Suprapubic skin (tissue), 4 donors: Measurements from ENCODE around the gene C3orf20.

Source experiments
- POLR2A ChIP-seq, 2 donors: fragments of 450-650 bp; IDR thresholded peaks; one replicate each; pipeline ENCODE4 v1.6.1; 2017; ENCODE audit warnings: antibody characterized with exemption in 2 of 2, mild to moderate bottlenecking in 2 of 2, moderate library complexity in 2 of 2
- POLR2AphosphoS5 ChIP-seq, 3 donors: sonication (generic); formaldehyde crosslinking; IDR thresholded peaks; one replicate each; pipeline ENCODE4 v1.6.1; 2017; ENCODE audit warnings: antibody characterized with exemption in 3 of 3
- TF ChIP-seq, protein P1 (sequence below), 2 donors: fragments of 200-600 bp in 1 of 2; fragments of 450-650 bp in 1 of 2; sonication (generic) in 1 of 2; IDR thresholded peaks; one replicate each; pipeline ENCODE4 v1.5.1; 2016 to 2019; ENCODE audit warnings: antibody characterized with exemption in 2 of 2, mild to moderate bottlenecking in 1 of 2, moderate library complexity in 1 of 2

DNA sequence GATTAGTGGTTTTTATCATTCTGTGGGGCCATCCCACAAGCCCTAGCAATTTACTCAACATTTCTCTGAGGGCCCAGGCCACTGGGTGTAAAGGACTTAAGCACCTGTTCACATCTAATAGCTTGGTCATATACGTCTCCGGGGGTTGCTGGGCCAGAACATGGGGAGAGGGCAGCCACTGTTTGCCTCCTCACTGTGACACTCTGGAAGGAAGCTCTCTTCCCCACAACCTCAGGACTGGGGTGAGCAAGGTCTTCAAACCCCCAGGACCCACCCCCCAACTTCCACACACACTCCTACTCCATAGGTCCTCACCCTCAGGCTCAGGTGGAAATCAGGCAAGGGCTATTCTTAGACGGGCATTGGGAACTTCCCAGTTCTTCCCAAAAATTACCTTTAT lies 28.9 kb downstream of the C3orf20 start:
- TF ChIP-seq POLR2A (IDR thresholded peaks at IDR 0.05) (no peak), POLR2AphosphoS5 (IDR thresholded peaks at IDR 0.05) (no peak)
- TF ChIP-seq, protein P1, sequence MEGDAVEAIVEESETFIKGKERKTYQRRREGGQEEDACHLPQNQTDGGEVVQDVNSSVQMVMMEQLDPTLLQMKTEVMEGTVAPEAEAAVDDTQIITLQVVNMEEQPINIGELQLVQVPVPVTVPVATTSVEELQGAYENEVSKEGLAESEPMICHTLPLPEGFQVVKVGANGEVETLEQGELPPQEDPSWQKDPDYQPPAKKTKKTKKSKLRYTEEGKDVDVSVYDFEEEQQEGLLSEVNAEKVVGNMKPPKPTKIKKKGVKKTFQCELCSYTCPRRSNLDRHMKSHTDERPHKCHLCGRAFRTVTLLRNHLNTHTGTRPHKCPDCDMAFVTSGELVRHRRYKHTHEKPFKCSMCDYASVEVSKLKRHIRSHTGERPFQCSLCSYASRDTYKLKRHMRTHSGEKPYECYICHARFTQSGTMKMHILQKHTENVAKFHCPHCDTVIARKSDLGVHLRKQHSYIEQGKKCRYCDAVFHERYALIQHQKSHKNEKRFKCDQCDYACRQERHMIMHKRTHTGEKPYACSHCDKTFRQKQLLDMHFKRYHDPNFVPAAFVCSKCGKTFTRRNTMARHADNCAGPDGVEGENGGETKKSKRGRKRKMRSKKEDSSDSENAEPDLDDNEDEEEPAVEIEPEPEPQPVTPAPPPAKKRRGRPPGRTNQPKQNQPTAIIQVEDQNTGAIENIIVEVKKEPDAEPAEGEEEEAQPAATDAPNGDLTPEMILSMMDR (IDR thresholded peaks at IDR 0.05), result no peak
